Loucy (cell line): ENCODE measurements around the gene TMEM39A.

ENCODE experiments used
- H2AFZ ChIP-seq: fragments of 200-600 bp; sonication (generic); 2 replicates; pipeline ENCODE4 v1.6.0; 2016; ENCODE audit warnings: antibody characterized with exemption, mild to moderate bottlenecking, low read length, moderate library complexity
- H3F3A ChIP-seq: fragments of 200-600 bp; 2 replicates; pipeline ENCODE4 v1.6.0; 2016; ENCODE audit warnings: antibody characterized with exemption, low read depth, mild to moderate bottlenecking
- H3K27me3 ChIP-seq: fragments of 200-600 bp; sonication (generic); 2 replicates; pipeline ENCODE4 v1.6.1; 2014; ENCODE audit warnings: low read length, mild to moderate bottlenecking; ENCODE audit not compliant: insufficient read depth, poor library complexity, severe bottlenecking
- H3K36me3 ChIP-seq: fragments of 200-600 bp; sonication (generic); 2 replicates; pipeline ENCODE4 v1.6.1; 2016; ENCODE audit warnings: low read length; ENCODE audit not compliant: insufficient read depth
- H3K4me1 ChIP-seq: fragments of 200-600 bp; sonication (generic); 2 replicates; pipeline ENCODE4 v1.5.1; 2014; ENCODE audit warnings: low read length, mild to moderate bottlenecking; ENCODE audit not compliant: insufficient read depth, poor library complexity, severe bottlenecking
- H3K4me2 ChIP-seq: fragments of 200-600 bp; sonication (generic); 2 replicates; pipeline ENCODE4 v1.6.0; 2014; ENCODE audit warnings: antibody characterized with exemption, low read length, low read depth, mild to moderate bottlenecking; ENCODE audit not compliant: poor library complexity, severe bottlenecking
- H3K4me3 ChIP-seq: fragments of 200-600 bp; sonication (generic); 2 replicates; pipeline ENCODE4 v1.5.1; 2014; ENCODE audit warnings: low read length, mild to moderate bottlenecking, mixed read lengths; ENCODE audit not compliant: poor library complexity, severe bottlenecking
- H3K79me2 ChIP-seq: fragments of 200-600 bp; sonication (generic); 2 replicates; pipeline ENCODE4 v1.6.1; 2014; ENCODE audit warnings: low read length; ENCODE audit not compliant: insufficient read depth
- H3K9ac ChIP-seq: fragments of 200-600 bp; sonication (generic); 2 replicates; pipeline ENCODE4 v1.6.0; 2014; ENCODE audit warnings: mild to moderate bottlenecking, low read depth, low read length, moderate library complexity; ENCODE audit not compliant: poor library complexity, severe bottlenecking
- H3K9me2 ChIP-seq: fragments of 200-600 bp; sonication (generic); replicated peaks from 2 replicates; pipeline ENCODE4 v1.6.1; 2016; ENCODE audit warnings: low read depth, low read length, mixed read lengths
- H3K9me3 ChIP-seq: fragments of 200-600 bp; sonication (generic); 2 replicates; pipeline ENCODE4 v1.6.1; 2014; ENCODE audit warnings: mild to moderate bottlenecking, antibody characterized with exemption, low read length, low read depth; ENCODE audit not compliant: insufficient read depth
- H4K20me1 ChIP-seq: fragments of 200-600 bp; sonication (generic); 2 replicates; pipeline ENCODE4 v1.6.0; 2014; ENCODE audit warnings: antibody characterized with exemption, low read length, mild to moderate bottlenecking; ENCODE audit not compliant: insufficient read depth, poor library complexity, severe bottlenecking
- EZH2phosphoT487 ChIP-seq: fragments of 200-600 bp; IDR thresholded peaks from 2 replicates; pipeline ENCODE4 v1.6.1; 2018; ENCODE audit warnings: antibody characterized with exemption, mild to moderate bottlenecking, moderate library complexity, borderline replicate concordance
- TF ChIP-seq, protein P1 (sequence below): fragments of 200-600 bp; sonication (generic); conservative IDR thresholded peaks from 2 replicates; pipeline ENCODE4 v1.5.1; 2014; ENCODE audit warnings: mild to moderate bottlenecking, antibody characterized with exemption, low read length

Gene TMEM39A

DNA sequence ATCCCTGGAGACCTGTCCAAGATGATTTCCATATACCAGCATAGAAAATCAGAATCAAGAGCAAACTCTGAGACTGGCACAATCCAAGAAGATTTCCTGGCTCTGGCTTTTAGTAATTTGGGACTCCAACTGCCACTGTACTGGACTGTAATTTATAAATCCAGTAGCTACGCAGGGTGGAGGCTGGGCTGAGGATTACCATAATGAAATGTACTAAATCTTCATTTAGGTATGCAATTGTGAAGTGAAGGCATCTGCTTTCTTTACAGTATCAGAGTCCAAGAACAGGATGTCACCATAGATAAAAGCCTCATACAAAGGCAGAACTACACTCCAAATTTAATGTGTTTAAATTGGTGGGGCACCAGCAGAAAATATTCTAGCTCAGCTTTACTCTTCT lies 46.5 kb downstream of the TMEM39A start:
- H3K4me2 ChIP-seq: no peak overlapping the region

DNA sequence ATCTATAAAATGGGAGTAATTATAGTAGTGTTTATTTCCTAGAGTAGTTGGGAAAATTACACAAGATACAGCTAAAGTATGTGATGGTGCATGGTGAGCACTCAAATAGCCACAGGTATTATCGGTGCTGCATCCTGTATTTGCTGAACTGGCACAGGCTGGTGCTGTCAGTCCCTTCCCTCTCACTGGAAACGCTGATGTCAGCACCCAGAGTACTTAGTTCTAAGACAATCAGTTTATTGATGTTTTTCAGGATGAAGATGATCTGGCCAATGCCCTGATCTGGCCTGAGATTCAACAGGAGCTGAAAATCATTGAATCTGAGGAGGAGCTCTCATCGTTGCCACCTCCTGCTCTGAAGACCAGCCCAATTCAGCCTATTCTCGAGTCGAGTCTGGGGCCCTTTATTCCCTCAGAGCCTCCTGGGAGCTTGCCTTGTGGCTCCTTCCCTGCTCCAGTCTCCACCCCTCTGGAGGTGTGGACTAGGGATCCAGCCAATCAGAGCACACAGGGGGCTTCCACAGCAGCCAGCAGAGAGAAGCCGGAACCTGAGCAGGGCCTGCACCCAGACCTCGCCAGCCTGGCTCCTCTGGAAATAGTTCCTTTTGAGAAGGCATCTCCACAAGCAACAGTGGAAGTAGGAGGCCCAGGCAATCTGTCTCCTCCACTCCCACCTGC lies 49.7 kb downstream of the TMEM39A start:
- no peaks in the 10 kb centered on the region for H3K79me2 ChIP-seq
- no peaks in the 10 kb centered on the region for H4K20me1 ChIP-seq
- no peaks in the 10 kb centered on the region for H3K27me3 ChIP-seq
- no peaks in the 10 kb centered on the region for H3K9me3 ChIP-seq
- no peak overlapping the region for H3K9ac ChIP-seq
- H3K4me2 ChIP-seq: no peak overlapping the region
- no peaks in the 10 kb centered on the region for H3F3A ChIP-seq
- no peaks in the 10 kb centered on the region for H3K4me1 ChIP-seq
- TF ChIP-seq EZH2phosphoT487: no peak
- TF ChIP-seq, protein P1, sequence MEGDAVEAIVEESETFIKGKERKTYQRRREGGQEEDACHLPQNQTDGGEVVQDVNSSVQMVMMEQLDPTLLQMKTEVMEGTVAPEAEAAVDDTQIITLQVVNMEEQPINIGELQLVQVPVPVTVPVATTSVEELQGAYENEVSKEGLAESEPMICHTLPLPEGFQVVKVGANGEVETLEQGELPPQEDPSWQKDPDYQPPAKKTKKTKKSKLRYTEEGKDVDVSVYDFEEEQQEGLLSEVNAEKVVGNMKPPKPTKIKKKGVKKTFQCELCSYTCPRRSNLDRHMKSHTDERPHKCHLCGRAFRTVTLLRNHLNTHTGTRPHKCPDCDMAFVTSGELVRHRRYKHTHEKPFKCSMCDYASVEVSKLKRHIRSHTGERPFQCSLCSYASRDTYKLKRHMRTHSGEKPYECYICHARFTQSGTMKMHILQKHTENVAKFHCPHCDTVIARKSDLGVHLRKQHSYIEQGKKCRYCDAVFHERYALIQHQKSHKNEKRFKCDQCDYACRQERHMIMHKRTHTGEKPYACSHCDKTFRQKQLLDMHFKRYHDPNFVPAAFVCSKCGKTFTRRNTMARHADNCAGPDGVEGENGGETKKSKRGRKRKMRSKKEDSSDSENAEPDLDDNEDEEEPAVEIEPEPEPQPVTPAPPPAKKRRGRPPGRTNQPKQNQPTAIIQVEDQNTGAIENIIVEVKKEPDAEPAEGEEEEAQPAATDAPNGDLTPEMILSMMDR: no peak
- no peaks in the 10 kb centered on the region for H3K36me3 ChIP-seq
- H3K4me3 ChIP-seq: no peak overlapping the region
- no peak overlapping the region for H2AFZ ChIP-seq
- no peaks in the 10 kb centered on the region for H3K9me2 ChIP-seq

More for the DNA sequence above, 46.5 kb downstream of the TMEM39A start:
- TF ChIP-seq EZH2phosphoT487: no peak
- TF ChIP-seq, protein P1: no peak
- Histone ChIP-seq H3K9ac (no peak overlapping the region), H4K20me1 (no peaks in the 10 kb centered on the region), H3K9me3 (no peaks in the 10 kb centered on the region), H3K4me1 (peaks cover 5% of the 10 kb centered on the region), H3K4me3 (no peak overlapping the region), H3K27me3 (no peaks in the 10 kb centered on the region), H2AFZ (no peak overlapping the region), H3K9me2 (no peaks in the 10 kb centered on the region), H3K36me3 (no peaks in the 10 kb centered on the region), H3K79me2 (no peaks in the 10 kb centered on the region), H3F3A (no peaks in the 10 kb centered on the region)

DNA sequence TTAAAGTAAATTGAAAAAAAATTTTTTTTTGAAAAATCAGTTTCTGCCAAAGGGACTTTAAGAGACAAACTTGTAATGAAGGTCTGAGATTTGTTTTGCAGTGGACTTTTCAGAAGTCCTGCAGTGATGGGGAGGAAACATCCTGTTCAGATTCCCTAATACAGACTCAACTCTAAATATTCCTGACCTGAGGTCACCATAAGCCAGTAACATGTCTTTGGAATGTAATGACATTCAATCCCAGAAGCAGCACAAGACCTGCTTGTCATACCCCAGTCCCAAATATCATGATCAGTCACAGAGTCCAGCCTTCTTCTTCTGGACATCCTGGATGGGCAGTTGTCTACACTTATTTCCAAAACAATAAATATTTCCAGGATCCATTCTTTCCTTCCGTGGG lies 53.6 kb downstream of the TMEM39A start:
- no peaks in the 10 kb centered on the region for H3K79me2 ChIP-seq
- H2AFZ ChIP-seq: no peak overlapping the region
- no peaks in the 10 kb centered on the region for H3K36me3 ChIP-seq
- H3K9me2 ChIP-seq: no peaks in the 10 kb centered on the region
- H3K4me2 ChIP-seq: no peak overlapping the region
- H3F3A ChIP-seq: no peaks in the 10 kb centered on the region
- H3K4me1 ChIP-seq: no peaks in the 10 kb centered on the region
- H3K27me3 ChIP-seq: no peaks in the 10 kb centered on the region
- TF ChIP-seq, protein P1: no peak
- TF ChIP-seq EZH2phosphoT487: no peak
- no peaks in the 10 kb centered on the region for H3K9me3 ChIP-seq
- H3K9ac ChIP-seq: no peak overlapping the region
- H4K20me1 ChIP-seq: no peaks in the 10 kb centered on the region
- no peak overlapping the region for H3K4me3 ChIP-seq
